Central memory CD8-positive, alpha-beta T cell (primary cell): Measurements from ENCODE around the gene PDE10A.

Experiments used
- ATAC-seq: fragments of 150-1000 bp; cut with Tn5 transposase; replicated peaks from 2 replicates; pipeline ENCODE4 v1.10.0; 2022; ENCODE audit warnings: mild to moderate bottlenecking, moderate FRiP score, moderate number of reproducible peaks; ENCODE audit not compliant: poor library complexity, severe bottlenecking; ENCODE audit errors: extremely low read depth
- DNase-seq, 2 donors: peaks; one replicate each; pipeline ENCODE4 v3.0.0; 2021; ENCODE audit warnings: low spot score in 2 of 2
- H3K27ac Mint-ChIP-seq: one replicate; pipeline ENCODE4 v1.8.0; 2022; ENCODE audit warnings: low read depth, mild to moderate bottlenecking, moderate library complexity, mixed read lengths
- H3K27me3 Mint-ChIP-seq: one replicate; pipeline ENCODE4 v1.8.0; 2022; ENCODE audit warnings: mixed read lengths
- H3K36me3 Mint-ChIP-seq: one replicate; pipeline ENCODE4 v1.8.0; 2022; ENCODE audit warnings: mild to moderate bottlenecking, moderate library complexity, mixed read lengths; ENCODE audit not compliant: insufficient read depth
- H3K4me1 Mint-ChIP-seq: one replicate; pipeline ENCODE4 v1.8.0; 2022; ENCODE audit warnings: mixed read lengths
- H3K4me3 Mint-ChIP-seq: one replicate; pipeline ENCODE4 v1.8.0; 2022; ENCODE audit warnings: mild to moderate bottlenecking, moderate library complexity, mixed read lengths
- H3K9me3 Mint-ChIP-seq: one replicate; pipeline ENCODE4 v1.8.0; 2022; ENCODE audit warnings: mixed read lengths

The PDE10A gene

GRCh38 chr6:165441181-165441580 lies 221.9 kb downstream of the PDE10A start:
- no peak for ATAC-seq
- Mint-ChIP-seq H3K27me3 (no peaks in the 10 kb centered on the region), H3K9me3 (peaks cover 5% of the 10 kb centered on the region), H3K27ac (no peak overlapping the region), H3K4me3 (no peak overlapping the region), H3K4me1 (no peaks in the 10 kb centered on the region), H3K36me3 (no peaks in the 10 kb centered on the region)
- no peak for DNase-seq

DNA sequence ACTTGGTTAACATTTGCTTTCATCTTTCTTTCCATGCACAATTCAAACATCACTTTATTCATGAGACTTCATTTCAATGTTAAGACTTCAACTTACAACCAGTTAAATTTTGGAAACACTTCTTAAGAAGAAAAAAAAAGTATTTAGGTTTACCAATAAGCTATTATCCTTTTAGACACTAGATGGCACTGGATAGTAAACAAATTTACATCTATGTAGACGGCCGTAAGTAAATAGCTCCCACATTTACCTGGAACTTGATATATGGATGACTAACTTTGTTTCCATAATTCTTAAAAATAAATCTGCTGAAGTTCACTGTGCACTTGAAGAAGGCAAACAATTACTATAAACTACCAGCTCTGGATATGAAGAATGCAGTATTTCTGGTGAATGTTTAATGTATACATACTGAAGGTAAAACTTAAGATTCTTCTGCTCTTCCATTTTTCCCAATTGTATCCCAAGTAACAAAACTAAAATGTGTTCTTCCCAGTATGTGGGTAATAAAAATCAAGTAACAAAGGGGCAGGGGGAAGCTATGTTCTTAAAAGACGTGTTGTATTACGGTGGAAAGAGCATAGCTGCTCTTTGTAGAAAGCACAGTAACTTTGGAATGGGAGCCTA lies 223.0 kb downstream of the PDE10A start:
- no peaks in the 10 kb centered on the region for H3K27me3 Mint-ChIP-seq
- DNase-seq = no peak
- H3K4me3 Mint-ChIP-seq = no peak overlapping the region
- no peaks in the 10 kb centered on the region for H3K36me3 Mint-ChIP-seq
- peaks cover 5% of the 10 kb centered on the region for H3K9me3 Mint-ChIP-seq
- no peak for ATAC-seq
- no peak overlapping the region for H3K27ac Mint-ChIP-seq
- no peaks in the 10 kb centered on the region for H3K4me1 Mint-ChIP-seq

DNA sequence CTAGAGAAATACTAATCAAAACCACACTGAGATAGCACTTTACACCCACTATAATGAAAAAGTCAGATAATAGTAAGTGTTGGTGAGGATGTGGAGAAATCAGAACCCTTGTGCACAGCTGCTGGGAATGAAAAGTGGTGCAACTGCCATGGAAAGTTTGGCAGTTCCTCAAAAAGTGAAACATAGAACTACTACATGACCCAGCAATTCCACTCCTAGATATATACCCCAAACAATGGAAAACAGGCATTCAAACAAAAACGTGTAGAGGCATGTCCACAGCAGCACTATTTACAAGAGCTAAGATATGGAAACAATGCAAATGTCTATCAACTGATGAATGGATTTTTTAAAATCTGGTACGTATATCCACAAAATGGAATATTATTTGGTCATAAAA lies 236.1 kb downstream of the PDE10A start:
- DNase-seq = no peak
- Mint-ChIP-seq H3K4me1 (no peaks in the 10 kb centered on the region), H3K36me3 (no peaks in the 10 kb centered on the region), H3K27me3 (no peaks in the 10 kb centered on the region), H3K9me3 (peaks cover 15% of the 10 kb centered on the region), H3K27ac (no peak overlapping the region), H3K4me3 (no peak overlapping the region)
- no peak for ATAC-seq

- no peaks in the 10 kb centered on the region for H3K36me3 Mint-ChIP-seq
- H3K9me3 Mint-ChIP-seq = peaks cover 11% of the 10 kb centered on the region
- no peak overlapping the region for H3K27ac Mint-ChIP-seq
- ATAC-seq (no peak), DNase-seq (no peak)
- no peaks in the 10 kb centered on the region for H3K27me3 Mint-ChIP-seq
- H3K4me1 Mint-ChIP-seq = no peaks in the 10 kb centered on the region
- H3K4me3 Mint-ChIP-seq = no peak overlapping the region
These were observed 240.8 kb downstream of the PDE10A start for GRCh38 chr6:165422192-165422591.

- no peaks in the 10 kb centered on the region for H3K9me3 Mint-ChIP-seq
- DNase-seq (no peak), ATAC-seq (no peak)
- no peak overlapping the region for H3K4me3 Mint-ChIP-seq
- H3K36me3 Mint-ChIP-seq = no peaks in the 10 kb centered on the region
- H3K4me1 Mint-ChIP-seq = no peaks in the 10 kb centered on the region
- H3K27ac Mint-ChIP-seq = no peak overlapping the region
- H3K27me3 Mint-ChIP-seq = no peaks in the 10 kb centered on the region
These were observed 245.7 kb downstream of the PDE10A start for GRCh38 chr6:165417278-165417865.

DNA sequence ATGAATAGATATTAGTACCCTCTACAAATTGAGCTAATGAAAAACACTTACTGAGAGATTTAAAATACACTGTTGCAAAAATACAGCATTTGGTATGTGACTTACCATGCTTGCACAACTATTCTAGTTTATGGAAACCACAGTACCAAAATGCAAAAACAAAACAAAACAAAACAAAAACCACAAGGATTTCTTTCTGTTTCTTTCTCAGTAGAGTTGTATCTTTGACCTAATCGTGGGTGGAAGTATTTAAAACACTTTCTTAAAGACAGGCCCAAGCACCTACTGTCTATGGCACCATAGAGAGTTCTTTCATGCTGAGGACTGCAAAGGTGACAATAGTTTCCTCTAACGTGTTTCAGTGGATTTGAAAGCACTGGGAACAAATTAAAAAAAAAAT lies 258.3 kb downstream of the PDE10A start:
- Mint-ChIP-seq H3K36me3 (no peaks in the 10 kb centered on the region), H3K4me1 (no peaks in the 10 kb centered on the region), H3K9me3 (no peaks in the 10 kb centered on the region), H3K4me3 (no peak overlapping the region), H3K27ac (no peak overlapping the region), H3K27me3 (no peaks in the 10 kb centered on the region)
- ATAC-seq (no peak), DNase-seq (no peak)

DNA sequence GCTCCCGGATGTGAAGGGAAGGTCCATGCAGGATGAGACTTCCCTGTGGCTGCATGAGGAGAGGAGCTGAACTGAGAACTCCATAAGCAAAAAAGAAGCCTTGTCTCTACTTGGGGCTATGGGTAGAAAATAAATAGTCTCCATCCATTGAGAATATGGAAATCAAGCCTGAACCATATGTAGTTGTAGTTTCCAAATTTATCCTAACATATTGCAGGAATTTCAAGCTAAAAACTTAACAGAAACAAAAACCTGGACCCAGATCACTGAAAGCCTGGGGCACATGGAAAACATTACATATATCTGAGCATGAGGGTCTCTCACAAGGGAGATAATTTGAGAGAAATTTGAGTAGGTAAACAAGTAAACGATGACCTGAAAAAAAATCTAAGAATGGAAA lies 258.7 kb downstream of the PDE10A start:
- Mint-ChIP-seq H3K27ac (no peak overlapping the region), H3K4me1 (no peaks in the 10 kb centered on the region), H3K4me3 (no peak overlapping the region), H3K36me3 (no peaks in the 10 kb centered on the region), H3K9me3 (no peaks in the 10 kb centered on the region), H3K27me3 (no peaks in the 10 kb centered on the region)
- ATAC-seq = no peak
- DNase-seq = no peak

DNA sequence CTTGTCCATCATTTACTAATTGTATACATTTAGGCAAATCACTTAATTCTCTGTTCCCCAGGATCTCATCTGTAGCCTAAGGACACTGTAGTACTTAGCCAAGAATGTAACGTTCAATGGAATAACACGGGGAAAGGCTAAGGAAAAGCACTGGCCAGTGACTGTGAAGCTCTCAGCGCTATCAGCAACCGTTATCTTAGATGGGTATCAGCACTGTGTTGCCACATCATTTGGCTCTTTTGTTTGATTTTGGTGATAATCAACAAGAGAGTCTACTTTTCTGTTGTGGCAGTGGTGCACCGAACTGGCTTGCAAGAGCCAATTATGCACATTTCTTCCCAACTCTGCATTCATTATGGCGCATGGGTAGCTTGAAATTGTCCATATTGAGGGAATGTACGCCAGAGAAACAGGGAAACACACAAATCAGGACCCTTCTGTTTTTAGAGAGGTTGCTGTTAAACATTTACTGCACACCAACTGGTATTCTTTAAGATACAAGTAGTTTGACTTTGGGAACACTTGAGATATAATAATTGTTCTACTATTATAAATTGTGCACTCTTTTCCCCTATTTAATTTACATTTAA lies 259.9 kb downstream of the PDE10A start:
- no peak for DNase-seq
- no peak for ATAC-seq
- Mint-ChIP-seq H3K27ac (no peak overlapping the region), H3K9me3 (no peaks in the 10 kb centered on the region), H3K4me1 (no peaks in the 10 kb centered on the region), H3K36me3 (no peaks in the 10 kb centered on the region), H3K27me3 (no peaks in the 10 kb centered on the region), H3K4me3 (no peak overlapping the region)

GRCh38 chr6:165401092-165401491 lies 261.9 kb downstream of the PDE10A start:
- no peak for ATAC-seq
- no peak overlapping the region for H3K27ac Mint-ChIP-seq
- H3K4me1 Mint-ChIP-seq = no peaks in the 10 kb centered on the region
- no peak overlapping the region for H3K4me3 Mint-ChIP-seq
- DNase-seq = no peak
- no peaks in the 10 kb centered on the region for H3K9me3 Mint-ChIP-seq
- no peaks in the 10 kb centered on the region for H3K27me3 Mint-ChIP-seq
- H3K36me3 Mint-ChIP-seq = no peaks in the 10 kb centered on the region

GRCh38 chr6:165390475-165390874 lies 272.6 kb downstream of the PDE10A start:
- H3K27ac Mint-ChIP-seq = no peak overlapping the region

DNA sequence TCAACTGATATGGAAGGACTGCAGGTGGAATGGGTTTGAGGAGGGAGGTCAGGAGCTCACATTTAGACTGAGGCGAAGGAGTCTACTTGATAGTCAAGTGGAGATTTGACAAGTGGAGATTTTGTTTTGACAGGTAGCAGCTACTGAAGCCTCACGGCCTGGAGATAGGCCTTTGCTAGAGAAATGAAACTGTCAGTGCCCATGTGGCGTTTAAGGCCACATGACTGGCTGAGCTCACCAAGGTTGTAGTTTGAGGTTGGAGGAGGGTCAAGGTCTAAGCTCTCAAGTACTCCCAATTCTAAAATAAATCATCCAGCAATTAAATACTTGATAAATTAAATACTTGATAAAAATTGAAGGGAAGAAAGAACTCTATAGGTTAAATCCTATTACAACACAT lies 273.5 kb downstream of the PDE10A start:
- DNase-seq (no peak), ATAC-seq (no peak)
- no peak overlapping the region for H3K4me3 Mint-ChIP-seq
- peaks cover 8% of the 10 kb centered on the region for H3K9me3 Mint-ChIP-seq
- no peaks in the 10 kb centered on the region for H3K36me3 Mint-ChIP-seq
- no peaks in the 10 kb centered on the region for H3K4me1 Mint-ChIP-seq
- H3K27ac Mint-ChIP-seq = no peak overlapping the region
- H3K27me3 Mint-ChIP-seq = no peaks in the 10 kb centered on the region

More at GRCh38 chr6:165390475-165390874, 272.6 kb downstream of the PDE10A start:
- H3K4me3 Mint-ChIP-seq = no peak overlapping the region
- H3K36me3 Mint-ChIP-seq = no peaks in the 10 kb centered on the region
- DNase-seq (no peak), ATAC-seq (no peak)
- no peaks in the 10 kb centered on the region for H3K4me1 Mint-ChIP-seq
- peaks cover 8% of the 10 kb centered on the region for H3K9me3 Mint-ChIP-seq
- H3K27me3 Mint-ChIP-seq = no peaks in the 10 kb centered on the region

DNA sequence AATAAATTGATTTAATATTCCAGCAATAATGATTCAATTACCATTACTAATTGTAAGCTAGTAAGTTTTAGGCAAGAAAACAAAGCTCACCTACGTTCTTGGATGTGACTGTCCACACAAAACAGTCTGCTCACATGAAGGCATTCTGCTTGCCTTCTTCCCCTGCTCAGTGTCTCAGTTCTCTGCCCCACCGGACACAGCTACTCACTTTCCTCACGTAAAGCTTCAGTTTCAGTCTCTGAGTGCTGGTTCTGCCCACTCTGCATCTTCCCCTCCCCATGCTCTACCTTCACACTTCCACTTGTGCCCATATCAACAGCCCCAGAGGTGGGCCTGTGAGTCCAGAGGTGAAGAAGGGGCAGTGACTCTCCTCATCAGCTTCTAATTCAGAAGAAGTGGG lies 279.7 kb downstream of the PDE10A start:
- ATAC-seq = no peak
- Mint-ChIP-seq H3K27ac (no peak overlapping the region), H3K4me1 (no peaks in the 10 kb centered on the region), H3K9me3 (peaks cover 7% of the 10 kb centered on the region), H3K27me3 (no peaks in the 10 kb centered on the region), H3K4me3 (no peak overlapping the region), H3K36me3 (no peaks in the 10 kb centered on the region)
- DNase-seq = no peak

GRCh38 chr6:165376100-165376499 lies 286.9 kb downstream of the PDE10A start:
- H3K9me3 Mint-ChIP-seq = peaks cover 7% of the 10 kb centered on the region
- no peak for ATAC-seq
- no peak for DNase-seq
- H3K36me3 Mint-ChIP-seq = no peaks in the 10 kb centered on the region
- no peaks in the 10 kb centered on the region for H3K27me3 Mint-ChIP-seq
- no peaks in the 10 kb centered on the region for H3K4me1 Mint-ChIP-seq
- H3K4me3 Mint-ChIP-seq = no peak overlapping the region
- no peak overlapping the region for H3K27ac Mint-ChIP-seq
